Karpas-422 (cell line): Measurements from ENCODE around the gene ERCC2. TPM values are rescaled to one million over a fixed set of nuclear protein-coding genes. Genes with fewer than 3 reads are reported as not detected.

Experiments
- DNase-seq: peaks from one replicate; pipeline ENCODE4 v3.0.0-alpha.2; 2015
- H2AFZ ChIP-seq: fragments of 200-600 bp; sonication (generic); 2 replicates; pipeline ENCODE4 v1.6.1; 2014; ENCODE audit warnings: antibody characterized with exemption, low read length, mixed read lengths
- H3K27ac ChIP-seq: fragments of 200-600 bp; sonication (generic); 2 replicates; pipeline ENCODE4 v1.5.1; 2014; ENCODE audit warnings: mild to moderate bottlenecking, low read length, moderate library complexity
- H3K27me3 ChIP-seq: fragments of 200-600 bp; sonication (generic); 2 replicates; pipeline ENCODE4 v1.6.1; 2014; ENCODE audit warnings: low read length, mixed read lengths
- H3K36me3 ChIP-seq: fragments of 200-600 bp; sonication (generic); 2 replicates; pipeline ENCODE4 v1.6.1; 2014; ENCODE audit warnings: low read length, mixed read lengths; ENCODE audit not compliant: insufficient read depth
- H3K4me1 ChIP-seq: fragments of 200-600 bp; sonication (generic); 2 replicates; pipeline ENCODE4 v1.6.1; 2014; ENCODE audit warnings: mild to moderate bottlenecking, low read length, mixed read lengths
- H3K4me2 ChIP-seq: fragments of 200-600 bp; sonication (generic); 2 replicates; pipeline ENCODE4 v1.6.1; 2014; ENCODE audit warnings: low read length, low read depth, mild to moderate bottlenecking; ENCODE audit not compliant: poor library complexity, severe bottlenecking
- H3K4me3 ChIP-seq: fragments of 200-600 bp; sonication (generic); 2 replicates; pipeline ENCODE4 v1.5.1; 2014; ENCODE audit warnings: mild to moderate bottlenecking, antibody characterized with exemption, low read length, mixed read lengths
- H3K79me2 ChIP-seq: fragments of 200-600 bp; sonication (generic); 2 replicates; pipeline ENCODE4 v1.6.1; 2014; ENCODE audit warnings: mild to moderate bottlenecking, low read length, mixed read lengths
- H3K9ac ChIP-seq: fragments of 200-600 bp; sonication (generic); 2 replicates; pipeline ENCODE4 v1.6.0; 2014; ENCODE audit warnings: low read length
- H3K9me2 ChIP-seq: fragments of 200-600 bp; sonication (generic), shearing (Covaris generic); replicated peaks from 2 replicates; pipeline ENCODE4 v1.6.0; 2014; ENCODE audit warnings: mild to moderate bottlenecking, low read length, moderate library complexity; ENCODE audit not compliant: insufficient read depth
- H3K9me3 ChIP-seq: fragments of 300-700, 200-600 bp; sonication (generic); 2 replicates; pipeline ENCODE4 v1.6.1; 2014; ENCODE audit warnings: low read length, mixed read lengths
- H4K20me1 ChIP-seq: fragments of 200-600 bp; sonication (generic); 2 replicates; pipeline ENCODE4 v1.6.1; 2014; ENCODE audit warnings: mild to moderate bottlenecking, antibody characterized with exemption, low read length, low read depth; ENCODE audit not compliant: insufficient read depth
- total RNA-seq: library from RNA; depleted of rRNA; stranded (reverse); fragments of >200 nt; shearing (Covaris generic); gene quantifications from 2 replicates; pipeline ENCODE4 v1.2.3, GENCODE V29; 2014; ENCODE audit warnings: low replicate concordance

ERCC2 gene
- total RNA-seq, 1 experiment from 2014 or later, result 23.4 TPM

DNA sequence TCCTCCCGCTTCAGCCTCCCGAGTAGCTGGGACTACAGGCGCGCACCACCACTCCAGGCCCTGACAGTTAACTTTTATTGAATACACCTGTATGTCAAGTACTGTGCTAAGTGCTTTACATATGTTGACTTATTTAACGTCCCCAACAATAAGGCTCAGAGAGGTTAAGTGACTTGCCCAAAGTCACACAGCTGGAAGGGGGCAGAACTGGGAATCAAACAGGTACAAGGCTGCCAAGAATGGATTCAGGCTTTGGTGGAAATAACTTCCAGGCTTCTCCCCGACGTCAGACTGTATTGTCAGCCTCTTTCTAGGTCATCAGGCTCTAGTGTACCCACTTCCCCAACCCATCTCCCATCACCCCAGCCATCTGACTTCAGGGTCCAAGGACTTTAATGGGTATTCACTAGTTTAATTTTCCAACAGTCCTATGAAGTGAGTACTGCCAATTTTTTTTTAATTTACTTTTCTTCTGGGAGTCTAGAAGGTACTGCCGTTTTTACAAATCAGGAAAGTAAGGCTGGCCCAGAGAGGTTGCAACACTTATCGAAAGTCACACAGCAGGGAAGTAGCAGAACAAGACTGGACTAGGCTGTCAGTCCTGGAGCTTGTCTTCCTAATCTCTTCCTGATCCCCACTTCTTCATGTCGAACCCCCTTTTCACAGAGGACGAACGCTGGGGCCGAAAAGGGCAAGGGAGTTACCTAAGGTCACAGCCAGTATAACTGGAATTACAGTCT lies 42.8 kb downstream of the ERCC2 start:
- Histone ChIP-seq H3K4me1 (peaks cover 2% of the 10 kb centered on the region; the same call in 1 of the 2 replicates), H3K79me2 (no peaks in the 10 kb centered on the region), H3K36me3 (no peaks in the 10 kb centered on the region), H3K27ac (no peak overlapping the region), H4K20me1 (no peaks in the 10 kb centered on the region), H3K9me2 (no peaks in the 10 kb centered on the region), H3K9me3 (no peaks in the 10 kb centered on the region), H3K4me3 (no peak overlapping the region), H2AFZ (no peak overlapping the region), H3K4me2 (no peak overlapping the region), H3K9ac (no peak overlapping the region), H3K27me3 (no peaks in the 10 kb centered on the region)
- DNase-seq, result no peak

GRCh38 chr19:45324349-45324907 lies 45.9 kb downstream of the ERCC2 start:
- no peak overlapping the region for H3K27ac ChIP-seq
- H3K9me2 ChIP-seq, result no peaks in the 10 kb centered on the region
- H3K4me2 ChIP-seq, result no peak overlapping the region
- H2AFZ ChIP-seq, result no peak overlapping the region
- no peaks in the 10 kb centered on the region for H3K36me3 ChIP-seq
- H3K4me3 ChIP-seq, result no peak overlapping the region
- no peaks in the 10 kb centered on the region for H3K79me2 ChIP-seq
- no peak overlapping the region for H3K9ac ChIP-seq
- peaks cover 2% of the 10 kb centered on the region; the same call in 1 of the 2 replicates for H3K4me1 ChIP-seq
- no peaks in the 10 kb centered on the region for H3K9me3 ChIP-seq
- no peaks in the 10 kb centered on the region for H4K20me1 ChIP-seq
- no peaks in the 10 kb centered on the region for H3K27me3 ChIP-seq
- DNase-seq, result no peak

DNA sequence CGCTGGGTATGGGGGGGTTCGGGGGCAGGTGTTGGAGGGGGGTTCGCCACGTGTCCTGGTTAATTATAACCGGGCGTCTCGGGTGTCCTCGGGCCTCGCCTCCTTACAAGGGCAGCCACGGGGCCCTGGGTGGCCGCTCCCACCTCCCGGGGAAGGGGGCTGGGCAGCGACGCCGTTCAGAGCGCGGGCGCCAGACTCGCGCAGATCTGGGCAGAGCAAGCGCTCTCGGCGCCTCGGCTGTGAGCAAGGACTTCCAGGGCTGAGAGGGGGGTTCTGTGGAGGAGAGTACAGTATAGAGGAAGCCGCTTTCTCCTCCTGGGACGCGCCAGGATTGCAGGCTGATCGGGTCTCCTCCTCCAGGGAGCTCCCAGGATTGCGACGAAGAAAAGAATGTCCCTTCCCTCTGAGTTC lies 46.7 kb downstream of the ERCC2 start:
- Histone ChIP-seq H4K20me1 (no peaks in the 10 kb centered on the region), H3K4me1 (peaks cover 2% of the 10 kb centered on the region; the same call in 1 of the 2 replicates), H3K9ac (no peak overlapping the region), H3K9me3 (no peaks in the 10 kb centered on the region), H2AFZ (no peak overlapping the region), H3K27me3 (no peaks in the 10 kb centered on the region), H3K36me3 (no peaks in the 10 kb centered on the region), H3K4me3 (no peak overlapping the region), H3K9me2 (no peaks in the 10 kb centered on the region), H3K27ac (no peak overlapping the region), H3K79me2 (no peaks in the 10 kb centered on the region), H3K4me2 (no peak overlapping the region)
- no peak for DNase-seq

DNA sequence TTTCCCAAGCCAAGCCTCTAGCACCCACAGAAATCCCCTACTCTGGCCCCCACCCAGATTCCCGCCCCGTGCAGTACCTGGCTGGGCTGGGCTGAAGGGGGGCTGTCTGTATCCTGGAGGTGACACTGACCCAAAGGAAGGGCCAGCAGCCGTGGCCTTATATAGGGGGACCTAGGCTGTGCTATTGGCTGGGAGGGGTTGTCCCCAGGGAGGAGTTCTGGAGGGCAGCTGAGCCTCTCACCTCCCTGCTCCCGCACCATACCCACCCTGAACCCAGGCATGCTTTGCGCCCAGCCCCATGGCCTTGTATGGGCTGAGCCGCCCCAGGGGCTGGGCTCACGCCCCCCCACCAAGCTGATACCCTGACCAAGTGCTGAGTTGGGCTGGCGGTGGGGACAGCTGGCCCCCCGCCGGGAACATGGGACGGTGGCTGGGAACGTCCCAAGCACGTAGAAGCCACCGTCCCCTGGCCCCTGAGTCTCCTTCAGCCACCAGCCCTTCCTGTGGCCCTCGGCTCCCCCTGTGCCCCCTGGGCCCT lies 47.6 kb downstream of the ERCC2 start, which contains the start of gene CKM:
Gene CKM, minus strand, starts transcription at position 132 of the 538 bp plus-strand sequence. CDS start 3,162 bp downstream, outside the sequence.
- no peaks in the 10 kb centered on the region for H3K79me2 ChIP-seq
- H2AFZ ChIP-seq, result no peak within 1 kb of the TSS
- peaks cover 2% of the 10 kb centered on the region; the same call in 1 of the 2 replicates for H3K4me1 ChIP-seq
- H3K27me3 ChIP-seq, result no peaks in the 10 kb centered on the region
- no peak for DNase-seq
- no peak within 1 kb of the TSS for H3K4me3 ChIP-seq
- H3K9me3 ChIP-seq, result no peaks in the 10 kb centered on the region
- H3K36me3 ChIP-seq, result no peaks in the 10 kb centered on the region
- no peaks in the 10 kb centered on the region for H3K9me2 ChIP-seq
- H3K9ac ChIP-seq, result no peak within 1 kb of the TSS
- no peak within 1 kb of the TSS for H3K27ac ChIP-seq
- H4K20me1 ChIP-seq, result no peaks in the 10 kb centered on the region
- no peak within 1 kb of the TSS for H3K4me2 ChIP-seq

GRCh38 chr19:45322311-45322710 lies 48.1 kb downstream of the ERCC2 start:
- no peaks in the 10 kb centered on the region for H3K9me2 ChIP-seq
- H3K4me2 ChIP-seq, result no peak overlapping the region
- H2AFZ ChIP-seq, result no peak overlapping the region
- H3K9me3 ChIP-seq, result no peaks in the 10 kb centered on the region
- H3K9ac ChIP-seq, result no peak overlapping the region
- H3K79me2 ChIP-seq, result no peaks in the 10 kb centered on the region
- no peaks in the 10 kb centered on the region for H3K27me3 ChIP-seq
- no peaks in the 10 kb centered on the region for H3K36me3 ChIP-seq
- no peak overlapping the region for H3K4me3 ChIP-seq
- H4K20me1 ChIP-seq, result no peaks in the 10 kb centered on the region
- H3K27ac ChIP-seq, result no peak overlapping the region
- H3K4me1 ChIP-seq, result peaks cover 2% of the 10 kb centered on the region; the same call in 1 of the 2 replicates
- no peak for DNase-seq

DNA sequence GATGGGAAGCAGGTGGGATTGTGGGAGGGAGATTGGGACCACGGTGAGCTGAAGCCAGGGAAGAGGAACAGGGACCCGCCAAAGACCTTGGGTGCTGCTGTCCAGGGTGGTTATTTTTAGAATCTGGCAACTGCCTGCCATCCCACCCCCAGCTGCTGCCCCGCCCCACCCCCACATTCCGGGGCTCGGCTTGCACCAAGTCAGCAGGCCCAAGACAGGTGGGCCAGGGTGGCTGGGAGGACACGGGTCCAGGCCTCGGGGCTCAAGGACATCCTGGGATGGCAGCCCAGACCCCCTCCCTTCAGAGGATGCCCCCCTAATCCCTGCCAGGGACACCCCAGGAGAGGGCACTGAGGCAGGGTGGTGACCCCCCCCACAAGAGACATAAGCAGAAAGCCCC lies 48.5 kb downstream of the ERCC2 start:
- H3K9me3 ChIP-seq, result no peaks in the 10 kb centered on the region
- H3K4me2 ChIP-seq, result no peak overlapping the region
- no peaks in the 10 kb centered on the region for H3K27me3 ChIP-seq
- no peak overlapping the region for H3K4me3 ChIP-seq
- no peak for DNase-seq
- no peaks in the 10 kb centered on the region for H3K9me2 ChIP-seq
- H3K36me3 ChIP-seq, result no peaks in the 10 kb centered on the region
- no peak overlapping the region for H2AFZ ChIP-seq
- H3K27ac ChIP-seq, result no peak overlapping the region
- H3K4me1 ChIP-seq, result peaks cover 2% of the 10 kb centered on the region; the same call in 1 of the 2 replicates
- H4K20me1 ChIP-seq, result no peaks in the 10 kb centered on the region
- H3K79me2 ChIP-seq, result no peaks in the 10 kb centered on the region
- no peak overlapping the region for H3K9ac ChIP-seq

DNA sequence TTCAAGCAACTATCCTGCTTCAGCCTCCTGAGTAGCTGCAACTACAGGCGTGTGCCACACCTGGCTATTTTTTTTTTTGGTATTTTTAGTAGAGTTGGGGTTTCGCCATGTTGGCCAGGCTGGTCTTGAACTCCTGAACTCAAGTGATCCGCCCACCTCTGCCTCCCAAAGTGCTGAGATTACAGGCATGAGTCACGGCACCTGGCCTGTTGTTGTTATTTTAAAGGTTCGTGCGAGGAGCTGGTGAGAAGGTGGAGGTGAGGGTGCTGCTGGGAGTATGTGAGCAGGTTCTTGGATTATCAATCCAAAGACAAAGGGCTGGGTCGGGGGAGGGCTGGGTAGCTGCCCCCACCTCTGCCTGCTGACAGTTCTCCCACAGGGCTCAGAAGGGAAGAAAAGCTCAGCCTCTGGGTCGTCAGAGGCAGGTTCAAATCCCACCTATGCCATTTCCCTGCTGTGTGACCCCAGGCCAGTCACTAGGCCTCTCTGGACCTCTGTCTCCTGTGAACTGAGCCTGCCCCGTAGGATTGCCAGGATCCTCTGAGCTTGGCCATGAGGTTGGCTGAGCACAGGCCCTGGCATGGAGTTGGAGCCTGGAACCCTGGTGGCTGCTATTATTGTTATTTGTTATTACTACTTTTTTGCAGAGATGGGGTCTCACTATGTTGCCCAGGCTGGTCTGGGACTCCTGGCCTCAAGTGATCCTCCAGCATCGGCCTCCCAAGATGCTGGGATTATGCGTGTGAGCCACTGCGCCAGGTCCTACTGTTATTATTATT lies 49.2 kb downstream of the ERCC2 start:
- Histone ChIP-seq H3K9me3 (no peaks in the 10 kb centered on the region), H3K27ac (no peak overlapping the region), H3K9me2 (no peaks in the 10 kb centered on the region), H3K4me1 (no peaks in the 10 kb centered on the region), H3K9ac (no peak overlapping the region), H3K36me3 (no peaks in the 10 kb centered on the region), H3K4me2 (no peak overlapping the region), H2AFZ (no peak overlapping the region), H3K27me3 (no peaks in the 10 kb centered on the region), H3K79me2 (no peaks in the 10 kb centered on the region), H3K4me3 (no peak overlapping the region), H4K20me1 (no peaks in the 10 kb centered on the region)
- DNase-seq, result no peak

- no peaks in the 10 kb centered on the region for H3K9me2 ChIP-seq
- H3K36me3 ChIP-seq, result no peaks in the 10 kb centered on the region
- H4K20me1 ChIP-seq, result no peaks in the 10 kb centered on the region
- no peak for DNase-seq
- no peaks in the 10 kb centered on the region for H3K9me3 ChIP-seq
- H3K27me3 ChIP-seq, result no peaks in the 10 kb centered on the region
- H2AFZ ChIP-seq, result no peak overlapping the region
- H3K4me1 ChIP-seq, result no peaks in the 10 kb centered on the region
- no peak overlapping the region for H3K4me2 ChIP-seq
- H3K9ac ChIP-seq, result no peak overlapping the region
- no peaks in the 10 kb centered on the region for H3K79me2 ChIP-seq
- no peak overlapping the region for H3K27ac ChIP-seq
- H3K4me3 ChIP-seq, result no peak overlapping the region
Observed at GRCh38 chr19:45315304-45315703, 55.1 kb downstream of the ERCC2 start.
